PC-9 (cell line): ENCODE data around the gene SOX2.

Experiments used
- EZH2 ChIP-seq: fragments of 200-600 bp; sonication (generic); IDR thresholded peaks from 2 replicates; pipeline ENCODE4 v1.8.0; 2017; ENCODE audit warnings: antibody characterized with exemption, low read depth
- TF ChIP-seq, protein P1 (sequence below): fragments of 200-600 bp; sonication (generic); conservative IDR thresholded peaks from 2 replicates; pipeline ENCODE4 v1.6.1; 2017; ENCODE audit warnings: mixed run types, antibody characterized with exemption, mild to moderate bottlenecking, moderate library complexity

DNA sequence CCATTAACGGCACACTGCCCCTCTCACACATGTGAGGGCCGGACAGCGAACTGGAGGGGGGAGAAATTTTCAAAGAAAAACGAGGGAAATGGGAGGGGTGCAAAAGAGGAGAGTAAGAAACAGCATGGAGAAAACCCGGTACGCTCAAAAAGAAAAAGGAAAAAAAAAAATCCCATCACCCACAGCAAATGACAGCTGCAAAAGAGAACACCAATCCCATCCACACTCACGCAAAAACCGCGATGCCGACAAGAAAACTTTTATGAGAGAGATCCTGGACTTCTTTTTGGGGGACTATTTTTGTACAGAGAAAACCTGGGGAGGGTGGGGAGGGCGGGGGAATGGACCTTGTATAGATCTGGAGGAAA lies 1.5 kb downstream of the SOX2 start:
- TF ChIP-seq, protein P1, sequence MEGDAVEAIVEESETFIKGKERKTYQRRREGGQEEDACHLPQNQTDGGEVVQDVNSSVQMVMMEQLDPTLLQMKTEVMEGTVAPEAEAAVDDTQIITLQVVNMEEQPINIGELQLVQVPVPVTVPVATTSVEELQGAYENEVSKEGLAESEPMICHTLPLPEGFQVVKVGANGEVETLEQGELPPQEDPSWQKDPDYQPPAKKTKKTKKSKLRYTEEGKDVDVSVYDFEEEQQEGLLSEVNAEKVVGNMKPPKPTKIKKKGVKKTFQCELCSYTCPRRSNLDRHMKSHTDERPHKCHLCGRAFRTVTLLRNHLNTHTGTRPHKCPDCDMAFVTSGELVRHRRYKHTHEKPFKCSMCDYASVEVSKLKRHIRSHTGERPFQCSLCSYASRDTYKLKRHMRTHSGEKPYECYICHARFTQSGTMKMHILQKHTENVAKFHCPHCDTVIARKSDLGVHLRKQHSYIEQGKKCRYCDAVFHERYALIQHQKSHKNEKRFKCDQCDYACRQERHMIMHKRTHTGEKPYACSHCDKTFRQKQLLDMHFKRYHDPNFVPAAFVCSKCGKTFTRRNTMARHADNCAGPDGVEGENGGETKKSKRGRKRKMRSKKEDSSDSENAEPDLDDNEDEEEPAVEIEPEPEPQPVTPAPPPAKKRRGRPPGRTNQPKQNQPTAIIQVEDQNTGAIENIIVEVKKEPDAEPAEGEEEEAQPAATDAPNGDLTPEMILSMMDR = no peak
- TF ChIP-seq EZH2 = no peak
